Endothelial cell of umbilical vein (primary cell): ENCODE data around the gene DPP7. TPM values are rescaled to one million over a fixed set of nuclear protein-coding genes. Genes with fewer than 3 reads are reported as not detected.

Experiments
- BruUV-seq: library from RNA; stranded (reverse); fragments of 400-500 nt; replicated peaks from 2 replicates; lab custom pipeline; 2021; lab: Mats Ljungman, UMichigan
- CTCF ChIA-PET: fragments of 300-600, 350-600 bp; sonication (Branson Sonifier 250); formaldehyde crosslinking; loops from one replicate; lab custom pipeline; 2021; ENCODE audit warnings: antibody characterized with exemption, inconsistent platforms; lab: Charles Lee
- POLR2A ChIA-PET: fragments of 300-600, 350-600 bp; sonication (Branson Sonifier 250); formaldehyde crosslinking; loops from one replicate; lab custom pipeline; 2021; ENCODE audit warnings: antibody characterized with exemption, inconsistent platforms; lab: Charles Lee
- DNase-seq: peaks from one replicate; pipeline ENCODE4 v3.0.0-alpha.2; 2011; ENCODE audit warnings: low read depth, low spot score
- FAIRE-seq: peaks from 2 replicates; lab custom pipeline; 2011; peaks lifted over from hg19 to GRCh38; lab: Jason Lieb, UNC
- H2AFZ ChIP-seq: 2 replicates; pipeline ENCODE4 v1.6.0; 2012; ENCODE audit warnings: low read depth, low read length, control low read depth, inconsistent platforms
- H3K27ac ChIP-seq: 2 replicates; pipeline ENCODE4 v1.5.1; 2011; ENCODE audit warnings: low read depth, mild to moderate bottlenecking, control low read depth, low read length, moderate library complexity; ENCODE audit not compliant: insufficient read depth
- H3K27me3 ChIP-seq, 2 experiments: 2 replicates each; pipeline versions ENCODE4 v1.6.0 to v1.6.1; 2011; ENCODE audit warnings: low read length in 2 of 2, mixed read lengths in 1 of 2; ENCODE audit not compliant: control insufficient read depth in 2 of 2, insufficient read depth in 2 of 2
- H3K36me3 ChIP-seq, 2 experiments: 2 replicates in 1 of 2; 3 replicates in 1 of 2; pipeline ENCODE4 v1.5.1; 2011; ENCODE audit warnings: low read length in 2 of 2, mild to moderate bottlenecking in 1 of 2, moderate library complexity in 1 of 2; ENCODE audit not compliant: control insufficient read depth in 2 of 2, insufficient read depth in 2 of 2; ENCODE audit errors: extremely low read depth in 1 of 2
- H3K4me1 ChIP-seq: 3 replicates; pipeline ENCODE4 v1.5.1; 2011; ENCODE audit warnings: mild to moderate bottlenecking, low read length; ENCODE audit not compliant: control insufficient read depth, insufficient read depth; ENCODE audit errors: extremely low read depth
- H3K4me2 ChIP-seq: 2 replicates; pipeline ENCODE4 v1.6.1; 2011; ENCODE audit warnings: low read length, control low read depth, mixed read lengths; ENCODE audit not compliant: insufficient read depth
- H3K4me3 ChIP-seq, 3 experiments: fragments of 200-600 bp in 1 of 3; sonication (generic), shearing (Covaris generic) in 1 of 3; replicated peaks in 1 of 3; 2 replicates each; pipeline ENCODE4 v1.5.1; 2011 to 2016; ENCODE audit warnings: control low read depth in 3 of 3, low read length in 3 of 3, mild to moderate bottlenecking in 2 of 3, inconsistent platforms in 1 of 3, low read depth in 1 of 3, moderate library complexity in 1 of 3; ENCODE audit not compliant: insufficient read depth in 1 of 3
- H3K79me2 ChIP-seq: 2 replicates; pipeline ENCODE4 v1.6.0; 2012; ENCODE audit warnings: low read length, inconsistent platforms; ENCODE audit not compliant: control insufficient read depth, insufficient read depth
- H3K9ac ChIP-seq: replicated peaks from 2 replicates; pipeline ENCODE3; 2011; ENCODE audit warnings: low read length, control low read depth; ENCODE audit not compliant: insufficient read depth; ENCODE audit errors: extremely low read depth
- H3K9me1 ChIP-seq: replicated peaks from 3 replicates; pipeline ENCODE4 v1.6.0; 2011; ENCODE audit warnings: mild to moderate bottlenecking, low read length; ENCODE audit not compliant: control insufficient read depth, insufficient read depth; ENCODE audit errors: extremely low read depth
- H3K9me3 ChIP-seq: replicated peaks from 2 replicates; pipeline ENCODE4 v1.5.1; 2012; ENCODE audit warnings: low read length, inconsistent platforms; ENCODE audit not compliant: control insufficient read depth, insufficient read depth
- H4K20me1 ChIP-seq: replicated peaks from 2 replicates; pipeline ENCODE3; 2011; ENCODE audit warnings: mild to moderate bottlenecking, low read length; ENCODE audit not compliant: control insufficient read depth, insufficient read depth; ENCODE audit errors: extremely low read depth
- CTCF ChIP-seq, 2 donors: IDR thresholded peaks; 1 replicate in 1 of 2; 2 replicates in 1 of 2; pipeline ENCODE4 v1.5.1; 2011; ENCODE audit warnings: low read length in 2 of 2, mild to moderate bottlenecking in 2 of 2, moderate library complexity in 2 of 2, control low read depth in 1 of 2, inconsistent platforms in 1 of 2, low read depth in 1 of 2; ENCODE audit not compliant: insufficient read depth in 1 of 2; ENCODE audit errors: extremely low read depth in 1 of 2
- EZH2 ChIP-seq: IDR thresholded peaks from 2 replicates; pipeline ENCODE4 v1.6.1; 2012; ENCODE audit warnings: borderline replicate concordance, low read depth, mild to moderate bottlenecking, moderate library complexity, low read length, inconsistent platforms; ENCODE audit not compliant: severe bottlenecking
- FOS ChIP-seq: IDR thresholded peaks from 2 replicates; pipeline ENCODE4 v1.6.1; 2011; ENCODE audit warnings: mild to moderate bottlenecking, low read length, moderate library complexity, borderline replicate concordance; ENCODE audit not compliant: insufficient read depth
- GATA2 ChIP-seq: IDR thresholded peaks from 2 replicates; pipeline ENCODE4 v1.7.0; 2011; ENCODE audit warnings: low read depth, mild to moderate bottlenecking, moderate library complexity, mixed read lengths, low read length; ENCODE audit not compliant: insufficient read length, insufficient read depth
- JUN ChIP-seq: IDR thresholded peaks from 2 replicates; pipeline ENCODE4 v1.6.1; 2011; ENCODE audit warnings: borderline replicate concordance, low read depth; ENCODE audit not compliant: insufficient read length, insufficient read depth
- MYC ChIP-seq: IDR thresholded peaks from one replicate; pipeline ENCODE4 v1.6.1; 2011; ENCODE audit warnings: mild to moderate bottlenecking, low read depth, low read length
- POLR2A ChIP-seq: IDR thresholded peaks from 2 replicates; pipeline ENCODE4 v1.6.1; 2012; ENCODE audit warnings: low read depth, mild to moderate bottlenecking, control low read depth, low read length
- POLR2AphosphoS5 ChIP-seq: IDR thresholded peaks from 2 replicates; pipeline ENCODE4 v1.6.1; 2012; ENCODE audit warnings: low read depth, mild to moderate bottlenecking, control low read depth, low read length, moderate library complexity; ENCODE audit not compliant: insufficient read depth
- dilution Hi-C: fragments of 300-500 bp; cut with MboI; formaldehyde crosslinking; loops from one replicate; pipeline ENCODE4 v1.15.0; 2019; ENCODE audit warnings: low sequenced_read_pairs; ENCODE audit not compliant: extremely low pct_ligation_motif_present
- intact Hi-C: fragments of 100-400 bp; cut with micrococcal nuclease; formaldehyde crosslinking; loops from one replicate; pipeline ENCODE4 v1.10.0; 2022
- polyA plus RNA-seq, 4 experiments: library from polyadenylated mRNA; depleted of rRNA in 3 of 4; stranded (reverse) in 3 of 4; unstranded in 1 of 4; fragments of >200 nt; gene quantifications; 2 replicates each; pipeline versions ENCODE4 v1.2.1 to v1.2.3, GENCODE V29; 2011 to 2012; ENCODE audit warnings: missing spikeins in 1 of 4
- total RNA-seq: library from RNA; stranded (reverse); gene quantifications from 2 replicates; pipeline ENCODE4 v1.2.3, GENCODE V29; 2021
- TF ChIP-seq, protein P1 (sequence below): IDR thresholded peaks from 2 replicates; pipeline ENCODE4 v1.6.1; 2011; ENCODE audit not compliant: insufficient read depth, insufficient read length

DPP7 gene
- total and polyA plus RNA-seq, 2 donors (not counting 3 experiments of a cell fraction or from before 2014, with no cell fraction given) = 149 to 200 TPM

DNA sequence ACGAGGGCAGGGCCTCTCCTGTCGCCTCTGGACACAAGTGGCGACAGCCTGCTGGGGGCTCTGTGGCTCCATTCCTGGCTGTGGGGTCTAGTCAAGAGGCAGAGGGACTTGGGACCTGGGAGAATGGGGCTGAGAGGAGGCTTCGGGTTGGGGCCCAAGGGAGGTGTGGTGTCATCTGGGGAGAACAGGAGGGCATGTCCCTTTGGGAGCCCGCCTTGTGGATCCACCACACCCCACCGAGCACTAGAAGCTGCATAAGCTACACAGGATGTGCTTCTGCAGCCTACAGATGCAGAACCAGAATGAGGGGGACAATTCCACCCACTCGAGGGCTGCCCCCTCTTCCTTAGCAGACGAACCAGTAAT, 31.6 kb downstream of the DPP7 start:
- peak overlapping the region; percentile 14 for H3K27ac ChIP-seq
- FAIRE-seq = no peak

More for the DNA sequence above, 31.6 kb downstream of the DPP7 start:
- no peaks in the 10 kb centered on the region for H3K27me3 ChIP-seq
- H2AFZ ChIP-seq = no peak overlapping the region
- BruUV-seq = no TSS peak
- H3K9me3 ChIP-seq = no peaks in the 10 kb centered on the region
- H3K4me3 ChIP-seq = no peak overlapping the region
- intact Hi-C loops = no loop called here
- H3K4me1 ChIP-seq = peaks cover 32% of the 10 kb centered on the region
- H3K79me2 ChIP-seq = peaks cover 6% of the 10 kb centered on the region
- CTCF ChIA-PET = interaction anchor here (1.1 to 2.8 kb wide), 4 partner anchors 13 to 36 kb away, joined by 4 to 12 read pairs (median 6); partner anchors contain the start of genes NPDC1 and SAPCD2
- H3K9me1 ChIP-seq = no peaks in the 10 kb centered on the region
- dilution Hi-C loops = no loop called here
- TF ChIP-seq MYC = no peak
- TF ChIP-seq, protein P1, sequence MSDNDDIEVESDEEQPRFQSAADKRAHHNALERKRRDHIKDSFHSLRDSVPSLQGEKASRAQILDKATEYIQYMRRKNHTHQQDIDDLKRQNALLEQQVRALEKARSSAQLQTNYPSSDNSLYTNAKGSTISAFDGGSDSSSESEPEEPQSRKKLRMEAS = no peak
- no peak for TF ChIP-seq GATA2
- TF ChIP-seq JUN = no peak
- TF ChIP-seq POLR2AphosphoS5 = no peak
- no peak for TF ChIP-seq POLR2A
- TF ChIP-seq EZH2 = no peak
- no peak for TF ChIP-seq FOS
- no peak for TF ChIP-seq CTCF (IDR thresholded peaks at IDR 0.05; ENCODE audit: extremely low read depth in 1 of 2, insufficient read depth in 1 of 2, low read depth in 1 of 2, low read length in 2 of 2)
- no peak overlapping the region for H3K9ac ChIP-seq
- no peaks in the 10 kb centered on the region for H4K20me1 ChIP-seq
- no peak overlapping the region for H3K4me2 ChIP-seq
- peaks cover 0 to 32% of the 10 kb centered on the region in 2 experiments for H3K36me3 ChIP-seq
- no peak for DNase-seq
- POLR2A ChIA-PET = no interaction called here
